DND-41 (cell line): Measurements from ENCODE around the gene CLDND1.

Experiments
- EZH2 ChIP-seq: IDR thresholded peaks from 3 replicates; pipeline ENCODE4 v1.6.1; 2012; ENCODE audit warnings: borderline replicate concordance, low read depth, mild to moderate bottlenecking, moderate library complexity, low read length, inconsistent platforms; ENCODE audit not compliant: severe bottlenecking
- TF ChIP-seq, protein P1 (sequence below): IDR thresholded peaks from 2 replicates; pipeline ENCODE4 v1.5.1; 2012; ENCODE audit warnings: borderline replicate concordance, low read length, moderate library complexity, mild to moderate bottlenecking; ENCODE audit not compliant: poor library complexity, severe bottlenecking; ENCODE audit errors: extremely low read depth

GRCh38 chr3:98518816-98519215 is 3.9 kb downstream of the CLDND1 start:
- TF ChIP-seq, protein P1, sequence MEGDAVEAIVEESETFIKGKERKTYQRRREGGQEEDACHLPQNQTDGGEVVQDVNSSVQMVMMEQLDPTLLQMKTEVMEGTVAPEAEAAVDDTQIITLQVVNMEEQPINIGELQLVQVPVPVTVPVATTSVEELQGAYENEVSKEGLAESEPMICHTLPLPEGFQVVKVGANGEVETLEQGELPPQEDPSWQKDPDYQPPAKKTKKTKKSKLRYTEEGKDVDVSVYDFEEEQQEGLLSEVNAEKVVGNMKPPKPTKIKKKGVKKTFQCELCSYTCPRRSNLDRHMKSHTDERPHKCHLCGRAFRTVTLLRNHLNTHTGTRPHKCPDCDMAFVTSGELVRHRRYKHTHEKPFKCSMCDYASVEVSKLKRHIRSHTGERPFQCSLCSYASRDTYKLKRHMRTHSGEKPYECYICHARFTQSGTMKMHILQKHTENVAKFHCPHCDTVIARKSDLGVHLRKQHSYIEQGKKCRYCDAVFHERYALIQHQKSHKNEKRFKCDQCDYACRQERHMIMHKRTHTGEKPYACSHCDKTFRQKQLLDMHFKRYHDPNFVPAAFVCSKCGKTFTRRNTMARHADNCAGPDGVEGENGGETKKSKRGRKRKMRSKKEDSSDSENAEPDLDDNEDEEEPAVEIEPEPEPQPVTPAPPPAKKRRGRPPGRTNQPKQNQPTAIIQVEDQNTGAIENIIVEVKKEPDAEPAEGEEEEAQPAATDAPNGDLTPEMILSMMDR: no peak
- no peak for TF ChIP-seq EZH2
